ENCODE results near the gene DNAH9.

GRCh38 chr17:11917415-11917814, 319.1 kb downstream of the DNAH9 start:
- TF ChIP-seq, protein P1, sequence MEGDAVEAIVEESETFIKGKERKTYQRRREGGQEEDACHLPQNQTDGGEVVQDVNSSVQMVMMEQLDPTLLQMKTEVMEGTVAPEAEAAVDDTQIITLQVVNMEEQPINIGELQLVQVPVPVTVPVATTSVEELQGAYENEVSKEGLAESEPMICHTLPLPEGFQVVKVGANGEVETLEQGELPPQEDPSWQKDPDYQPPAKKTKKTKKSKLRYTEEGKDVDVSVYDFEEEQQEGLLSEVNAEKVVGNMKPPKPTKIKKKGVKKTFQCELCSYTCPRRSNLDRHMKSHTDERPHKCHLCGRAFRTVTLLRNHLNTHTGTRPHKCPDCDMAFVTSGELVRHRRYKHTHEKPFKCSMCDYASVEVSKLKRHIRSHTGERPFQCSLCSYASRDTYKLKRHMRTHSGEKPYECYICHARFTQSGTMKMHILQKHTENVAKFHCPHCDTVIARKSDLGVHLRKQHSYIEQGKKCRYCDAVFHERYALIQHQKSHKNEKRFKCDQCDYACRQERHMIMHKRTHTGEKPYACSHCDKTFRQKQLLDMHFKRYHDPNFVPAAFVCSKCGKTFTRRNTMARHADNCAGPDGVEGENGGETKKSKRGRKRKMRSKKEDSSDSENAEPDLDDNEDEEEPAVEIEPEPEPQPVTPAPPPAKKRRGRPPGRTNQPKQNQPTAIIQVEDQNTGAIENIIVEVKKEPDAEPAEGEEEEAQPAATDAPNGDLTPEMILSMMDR (IDR thresholded peaks at IDR 0.05) = no peak
- no peak for TF ChIP-seq EP300 (IDR thresholded peaks at IDR 0.05; ENCODE audit: low read depth)
